ENCODE data around the gene PRKAG2.

The PRKAG2 gene

DNA sequence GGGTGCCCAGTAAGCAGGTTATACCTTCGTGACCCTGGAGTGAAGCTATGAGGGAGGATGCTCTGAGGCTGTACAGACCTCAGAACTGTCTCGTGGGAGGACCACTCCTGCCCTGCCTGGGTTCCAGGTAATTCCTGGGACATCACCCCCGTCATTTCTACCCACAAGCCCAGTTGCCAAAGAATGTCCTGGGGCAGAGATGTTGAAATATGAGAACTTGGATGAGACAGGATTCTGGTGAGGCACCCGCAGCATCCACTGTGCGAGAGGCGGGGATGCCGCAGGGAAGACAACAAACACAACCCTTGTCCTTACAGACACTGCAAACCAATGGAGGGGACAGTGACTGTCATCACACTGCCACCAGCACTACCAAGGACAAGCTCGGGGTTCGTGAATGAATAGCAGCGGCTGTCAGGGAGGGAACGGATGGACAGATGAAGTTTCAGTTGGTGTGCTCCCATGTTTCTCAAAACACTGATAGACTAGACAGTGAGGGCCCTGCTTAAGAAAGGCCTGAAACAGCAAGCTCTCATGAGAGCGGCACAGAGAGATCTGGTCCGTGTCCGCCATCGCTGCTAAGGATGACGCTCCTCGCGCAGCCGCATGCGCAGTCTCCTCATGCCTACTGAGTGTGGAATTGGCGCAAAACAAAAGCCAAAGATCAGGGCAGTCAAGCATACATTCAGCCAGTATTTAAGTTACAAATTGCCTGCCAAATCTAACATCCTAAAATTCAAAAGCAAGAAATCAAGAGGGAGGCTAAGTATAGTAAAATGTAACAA, 275.2 kb downstream of the PRKAG2 start:
- no peak overlapping the region for H3K27ac Mint-ChIP-seq
- H3K36me3 Mint-ChIP-seq: peaks cover 6% of the 10 kb centered on the region
- no peak for ATAC-seq
- H3K9me3 Mint-ChIP-seq: peaks cover 2% of the 10 kb centered on the region
- no peaks in the 10 kb centered on the region for H3K27me3 Mint-ChIP-seq
- no peak overlapping the region for H3K4me3 Mint-ChIP-seq
- peaks cover 25% of the 10 kb centered on the region for H3K4me1 Mint-ChIP-seq

DNA sequence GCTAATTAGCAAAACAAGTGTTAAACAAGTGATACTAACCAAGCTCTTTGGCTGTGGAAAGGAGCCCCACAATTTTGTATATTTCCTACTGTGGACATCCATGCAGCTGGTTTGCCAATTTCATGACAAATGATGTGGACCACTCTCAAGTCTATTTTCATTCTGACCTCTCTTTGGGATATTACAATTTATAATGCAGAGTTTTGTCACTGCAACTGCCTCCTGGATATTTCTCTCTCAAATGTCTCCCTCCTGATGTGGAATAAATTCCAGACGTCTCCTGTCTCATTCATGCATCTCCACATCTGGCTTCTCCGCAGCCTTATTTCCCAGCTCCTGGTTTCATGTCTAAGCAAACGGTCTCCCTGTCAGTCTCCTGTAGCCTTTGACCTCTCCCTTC, 276.6 kb downstream of the PRKAG2 start:
- peaks cover 9% of the 10 kb centered on the region for H3K36me3 Mint-ChIP-seq
- ATAC-seq: no peak
- H3K4me1 Mint-ChIP-seq: peaks cover 25% of the 10 kb centered on the region
- no peaks in the 10 kb centered on the region for H3K27me3 Mint-ChIP-seq
- H3K27ac Mint-ChIP-seq: no peak overlapping the region
- H3K4me3 Mint-ChIP-seq: no peak overlapping the region
- H3K9me3 Mint-ChIP-seq: peaks cover 2% of the 10 kb centered on the region

- peaks cover 25% of the 10 kb centered on the region for H3K4me1 Mint-ChIP-seq
- no peaks in the 10 kb centered on the region for H3K27me3 Mint-ChIP-seq
- H3K36me3 Mint-ChIP-seq: peaks cover 12% of the 10 kb centered on the region
- H3K27ac Mint-ChIP-seq: no peak overlapping the region
- no peak overlapping the region for H3K4me3 Mint-ChIP-seq
- no peak for ATAC-seq
- peaks cover 2% of the 10 kb centered on the region for H3K9me3 Mint-ChIP-seq
Observed at GRCh38 chr7:151599401-151600227, 277.3 kb downstream of the PRKAG2 start.

DNA sequence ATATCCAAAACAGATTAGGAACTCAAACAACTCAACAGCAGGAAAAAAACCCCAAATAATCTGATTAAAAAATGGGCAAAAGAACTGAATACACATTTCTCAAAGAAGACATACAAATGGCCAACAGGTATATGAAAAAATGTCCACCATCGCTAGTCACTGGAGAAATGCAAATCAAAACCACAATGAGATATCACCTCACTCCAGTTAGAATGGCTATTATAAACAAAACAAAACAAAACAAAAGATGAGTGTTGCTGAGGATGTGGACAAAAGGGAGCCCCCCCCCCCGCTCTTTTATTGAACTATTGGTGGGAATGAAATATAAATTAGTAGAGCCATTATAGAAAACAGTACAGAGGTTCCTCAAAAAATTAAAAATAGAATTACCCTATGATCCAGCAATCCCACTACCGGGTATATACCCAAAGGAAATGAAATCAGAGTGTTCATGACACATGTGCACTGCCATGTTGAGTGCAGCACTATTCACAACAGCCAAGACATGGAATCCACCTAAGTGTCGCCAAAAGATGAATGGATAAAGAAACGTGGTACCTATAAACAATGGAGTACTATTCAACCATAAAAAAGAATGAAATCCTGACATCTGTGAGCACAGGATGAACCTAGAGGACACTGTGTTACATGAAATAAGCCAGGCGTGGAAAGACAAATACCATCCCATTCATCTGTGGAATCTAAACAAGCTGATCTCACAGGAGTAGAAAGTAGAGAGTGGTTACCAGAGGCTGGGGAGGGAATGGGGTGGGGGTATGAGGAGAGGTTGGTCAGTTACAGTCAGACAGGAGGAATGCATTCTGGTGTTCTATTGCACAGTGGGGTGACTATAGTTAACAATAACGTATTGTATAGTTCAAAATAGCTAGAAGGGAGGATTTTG, 279.1 kb downstream of the PRKAG2 start:
- H3K36me3 Mint-ChIP-seq: peaks cover 9% of the 10 kb centered on the region
- no peaks in the 10 kb centered on the region for H3K27me3 Mint-ChIP-seq
- H3K27ac Mint-ChIP-seq: no peak overlapping the region
- no peak for ATAC-seq
- no peaks in the 10 kb centered on the region for H3K9me3 Mint-ChIP-seq
- H3K4me1 Mint-ChIP-seq: peaks cover 25% of the 10 kb centered on the region
- H3K4me3 Mint-ChIP-seq: no peak overlapping the region

GRCh38 chr7:151595702-151596350, 281.1 kb downstream of the PRKAG2 start:
- Mint-ChIP-seq H3K36me3 (peaks cover 15% of the 10 kb centered on the region), H3K4me1 (peaks cover 45% of the 10 kb centered on the region), H3K27ac (no peak overlapping the region)

GRCh38 chr7:151592868-151593486, 283.9 kb downstream of the PRKAG2 start:
- no peaks in the 10 kb centered on the region for H3K27me3 Mint-ChIP-seq
- no peaks in the 10 kb centered on the region for H3K9me3 Mint-ChIP-seq
- no peak overlapping the region for H3K4me3 Mint-ChIP-seq
- no peak for ATAC-seq
- peaks cover 23% of the 10 kb centered on the region for H3K36me3 Mint-ChIP-seq
- H3K4me1 Mint-ChIP-seq: peaks cover 51% of the 10 kb centered on the region
- H3K27ac Mint-ChIP-seq: peak overlapping the region; percentile 56

More at GRCh38 chr7:151595702-151596350, 281.1 kb downstream of the PRKAG2 start:
- ATAC-seq: no peak
- Mint-ChIP-seq H3K4me3 (no peak overlapping the region), H3K9me3 (no peaks in the 10 kb centered on the region), H3K27me3 (no peaks in the 10 kb centered on the region)

DNA sequence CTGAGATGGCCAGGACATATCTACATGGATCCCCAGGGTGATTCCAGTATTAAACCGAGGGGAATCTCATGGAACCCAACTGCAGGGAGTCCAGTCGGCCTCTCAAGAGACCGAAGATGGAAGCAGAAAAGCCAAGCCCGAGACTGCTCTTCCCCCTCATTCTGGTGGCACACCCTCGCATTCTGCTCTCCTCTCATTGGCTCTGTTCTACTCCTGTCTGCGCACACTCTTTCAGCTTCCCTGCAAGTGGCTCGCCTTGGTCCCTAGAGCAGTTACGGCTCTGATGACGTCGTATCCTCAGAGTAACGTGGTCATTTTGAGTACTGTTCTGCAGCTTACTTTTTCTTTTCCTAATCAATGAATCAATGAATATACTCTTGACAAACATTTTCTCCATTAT, 284.6 kb downstream of the PRKAG2 start:
- peaks cover 44% of the 10 kb centered on the region for H3K4me1 Mint-ChIP-seq
- ATAC-seq: no peak
- H3K27ac Mint-ChIP-seq: peak overlapping the region; percentile 56
- no peaks in the 10 kb centered on the region for H3K27me3 Mint-ChIP-seq
- peaks cover 25% of the 10 kb centered on the region for H3K36me3 Mint-ChIP-seq
- H3K9me3 Mint-ChIP-seq: no peaks in the 10 kb centered on the region
- no peak overlapping the region for H3K4me3 Mint-ChIP-seq

DNA sequence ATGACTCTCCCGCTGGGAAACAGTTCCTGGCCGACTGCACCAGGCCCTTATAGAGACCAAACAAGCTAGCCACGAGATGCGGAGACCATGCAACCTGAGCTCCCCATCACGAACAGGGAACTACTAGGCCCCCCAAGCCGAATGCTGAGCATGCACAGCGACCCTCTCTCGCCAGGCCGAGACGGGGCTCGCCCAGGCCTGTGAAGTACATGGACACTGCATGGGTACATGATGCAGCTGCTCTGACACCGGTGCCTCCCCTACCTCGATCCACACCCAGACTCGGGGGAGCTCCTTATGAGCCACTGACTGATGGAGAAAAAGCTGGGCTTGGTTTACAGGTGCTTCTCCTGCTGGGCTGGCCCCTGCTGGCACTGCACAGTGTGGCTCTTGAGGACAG, 285.0 kb downstream of the PRKAG2 start:
- H3K4me3 Mint-ChIP-seq: no peak overlapping the region
- no peaks in the 10 kb centered on the region for H3K9me3 Mint-ChIP-seq
- peaks cover 40% of the 10 kb centered on the region for H3K4me1 Mint-ChIP-seq
- no peaks in the 10 kb centered on the region for H3K27me3 Mint-ChIP-seq
- ATAC-seq: no peak
- no peak overlapping the region for H3K27ac Mint-ChIP-seq
- peaks cover 29% of the 10 kb centered on the region for H3K36me3 Mint-ChIP-seq

DNA sequence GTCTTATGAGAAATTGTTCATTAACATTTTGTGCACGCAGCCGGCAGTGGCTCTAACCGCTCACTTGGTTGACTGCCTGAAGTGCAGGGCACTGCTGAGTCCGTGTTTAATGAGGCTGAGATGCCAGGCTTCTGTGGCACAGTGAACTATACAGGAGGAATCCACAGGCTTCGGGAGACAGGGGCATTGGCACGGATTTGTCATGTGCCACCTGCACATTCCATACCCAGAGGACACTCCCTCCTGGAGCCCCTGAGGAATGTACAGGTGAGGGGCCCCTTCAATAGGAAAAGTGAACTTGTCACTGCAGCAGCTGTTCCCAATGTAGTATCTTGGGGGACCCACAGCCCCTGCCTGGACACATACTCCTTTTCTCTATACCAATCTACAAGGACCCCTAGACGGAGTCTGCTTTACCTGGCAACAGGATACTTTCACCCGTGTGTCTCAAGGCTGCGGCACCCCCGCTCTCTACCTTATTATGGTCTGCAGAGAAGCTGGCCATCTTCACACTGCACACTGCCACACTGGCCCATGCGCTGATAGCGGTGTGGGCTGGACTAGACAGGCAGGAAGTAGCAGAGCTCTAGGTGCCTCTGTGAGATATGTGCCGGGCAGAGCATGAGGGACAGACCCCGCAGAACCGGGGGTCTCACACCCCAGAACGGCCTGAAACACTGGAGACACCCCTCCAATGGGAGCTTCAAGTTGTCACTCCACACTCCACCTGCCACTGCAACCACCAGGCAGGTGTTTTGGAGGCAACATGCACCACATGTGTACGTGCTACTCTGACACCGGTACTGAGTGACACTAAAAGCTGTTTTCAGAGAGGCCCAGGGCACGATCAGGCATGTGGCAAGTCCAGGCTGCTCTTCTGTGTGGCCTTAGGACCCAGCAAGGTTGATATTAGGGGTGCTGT, 285.8 kb downstream of the PRKAG2 start:
- no peaks in the 10 kb centered on the region for H3K9me3 Mint-ChIP-seq
- peaks cover 39% of the 10 kb centered on the region for H3K4me1 Mint-ChIP-seq
- H3K27ac Mint-ChIP-seq: no peak overlapping the region
- H3K4me3 Mint-ChIP-seq: no peak overlapping the region
- peak; percentile 41 for ATAC-seq
- H3K36me3 Mint-ChIP-seq: peaks cover 37% of the 10 kb centered on the region
- no peaks in the 10 kb centered on the region for H3K27me3 Mint-ChIP-seq

DNA sequence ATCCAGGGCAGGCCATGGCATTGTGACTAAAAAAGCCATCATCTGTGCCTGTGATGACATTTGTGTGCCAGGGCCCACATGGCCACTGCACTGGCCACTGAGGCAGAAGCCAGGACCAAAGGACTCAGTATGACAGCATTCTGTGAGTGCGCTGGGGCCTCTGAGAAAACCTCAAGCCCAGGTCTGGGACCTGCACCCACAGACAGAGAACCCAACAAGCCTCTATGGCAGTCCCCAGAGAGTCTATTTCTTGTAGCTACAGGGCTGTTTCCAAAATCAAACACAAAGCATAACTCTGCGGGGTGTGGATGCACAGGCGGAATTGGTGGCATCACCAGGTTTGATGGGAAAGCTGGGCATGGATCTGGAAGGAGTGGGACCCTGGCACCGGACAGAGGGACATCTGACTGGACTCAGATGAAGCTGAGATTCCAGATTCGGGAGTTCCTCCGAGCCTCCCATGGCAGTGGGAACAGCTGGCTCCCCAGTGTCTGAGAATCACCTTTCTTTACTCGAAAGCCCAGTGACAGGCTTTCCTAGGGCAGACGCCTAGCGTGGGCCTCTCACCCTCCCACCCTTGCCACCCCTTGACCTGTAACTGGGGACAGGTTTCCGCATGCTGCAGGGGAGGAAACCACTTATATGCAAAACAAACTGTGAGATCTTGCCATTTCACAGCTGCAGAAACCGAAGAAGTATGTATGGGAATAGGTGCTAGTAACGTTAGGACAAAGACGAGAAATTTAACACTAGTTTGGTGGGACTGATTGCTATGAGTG, 286.7 kb downstream of the PRKAG2 start:
- Mint-ChIP-seq H3K9me3 (no peaks in the 10 kb centered on the region), H3K4me1 (peaks cover 39% of the 10 kb centered on the region), H3K36me3 (peaks cover 41% of the 10 kb centered on the region), H3K27me3 (no peaks in the 10 kb centered on the region), H3K27ac (no peak overlapping the region), H3K4me3 (no peak overlapping the region)
- ATAC-seq: peak; percentile 76

- Mint-ChIP-seq H3K36me3 (peaks cover 50% of the 10 kb centered on the region), H3K9me3 (no peaks in the 10 kb centered on the region), H3K4me1 (peaks cover 39% of the 10 kb centered on the region), H3K4me3 (no peak overlapping the region), H3K27ac (no peak overlapping the region), H3K27me3 (no peaks in the 10 kb centered on the region)
- no peak for ATAC-seq
Observed at GRCh38 chr7:151588982-151589381, 287.9 kb downstream of the PRKAG2 start.

- Mint-ChIP-seq H3K27me3 (no peaks in the 10 kb centered on the region), H3K36me3 (peaks cover 42% of the 10 kb centered on the region), H3K27ac (no peak overlapping the region), H3K9me3 (no peaks in the 10 kb centered on the region), H3K4me3 (no peak overlapping the region), H3K4me1 (peaks cover 27% of the 10 kb centered on the region)
- ATAC-seq: no peak
Observed at GRCh38 chr7:151586531-151587260, 290.2 kb downstream of the PRKAG2 start.

Data from stimulated activated memory B cell treated with anti-CD40 and anti-IgM and Interleukin-4, amounts not matched to agents 10 μg/mL and 1 μg/mL and 100 μg/mL, for 72 hours (primary cell).